Fibroblast of skin of back (primary cell): ENCODE measurements around the gene CDIP1.

Source experiments
- DNase-seq: peaks from one replicate; pipeline ENCODE4 v3.0.0-alpha.2; 2013

Gene CDIP1

GRCh38 chr16:4487955-4488498 is 50.5 kb downstream of the CDIP1 start:
- DNase-seq, result peak; percentile 31

GRCh38 chr16:4486126-4486893 is 52.3 kb downstream of the CDIP1 start:
- no peak for DNase-seq

- no peak for DNase-seq
Measured at GRCh38 chr16:4481963-4482362, 56.6 kb downstream of the CDIP1 start.

GRCh38 chr16:4481526-4481925 is 57.0 kb downstream of the CDIP1 start:
- no peak for DNase-seq

- DNase-seq, result peak; percentile 49
Measured at GRCh38 chr16:4477966-4478365, 60.6 kb downstream of the CDIP1 start.

GRCh38 chr16:4475880-4476788 is 62.4 kb downstream of the CDIP1 start, which contains the start of gene HMOX2:
HMOX2 (plus strand) TSS chr16:4476398; CDS start chr16:4505525, 29,127 bp downstream.
- peak; percentile 90 for DNase-seq

GRCh38 chr16:4474192-4474961 is 64.2 kb downstream of the CDIP1 start, which contains the start of gene NMRAL1:
NMRAL1 (minus strand) TSS chr16:4474625; CDS start chr16:4474132, 493 bp downstream.
- peak; percentile 90 for DNase-seq

GRCh38 chr16:4472880-4473279 is 65.7 kb downstream of the CDIP1 start:
- DNase-seq, result no peak

GRCh38 chr16:4471869-4472268 is 66.7 kb downstream of the CDIP1 start:
- no peak for DNase-seq

- no peak for DNase-seq
Measured at GRCh38 chr16:4468972-4469371, 69.6 kb downstream of the CDIP1 start.

- no peak for DNase-seq
Measured at GRCh38 chr16:4467916-4468315, 70.7 kb downstream of the CDIP1 start.

GRCh38 chr16:4465977-4466779 is 72.4 kb downstream of the CDIP1 start:
- DNase-seq, result no peak

- no peak for DNase-seq
Measured at GRCh38 chr16:4463522-4464163, 74.9 kb downstream of the CDIP1 start.

GRCh38 chr16:4461250-4462085 is 77.1 kb downstream of the CDIP1 start:
- no peak for DNase-seq

GRCh38 chr16:4460936-4461249 is 77.7 kb downstream of the CDIP1 start:
- DNase-seq, result no peak
